ENCODE results near the gene CCDC183.

CCDC183 gene

GRCh38 chr9:136850866-136851775, 55.0 kb downstream of the CCDC183 start:
- DNase-seq = no peak

GRCh38 chr9:136851941-136852663, 56.0 kb downstream of the CCDC183 start, which contains the start of gene MAMDC4:
TSS of gene MAMDC4 (plus strand) at chr9:136852346. CDS start at chr9:136852417, 71 bp downstream.
- DNase-seq = no peak

GRCh38 chr9:136852664-136853595, 56.8 kb downstream of the CCDC183 start:
- DNase-seq = no peak

GRCh38 chr9:136853596-136854112, 57.5 kb downstream of the CCDC183 start:
- DNase-seq = no peak

- no peak for DNase-seq
Observed at GRCh38 chr9:136854113-136854841, 58.1 kb downstream of the CCDC183 start.

- DNase-seq = no peak
Observed at GRCh38 chr9:136854842-136855460, 58.8 kb downstream of the CCDC183 start.

GRCh38 chr9:136855461-136856078, 59.4 kb downstream of the CCDC183 start:
- DNase-seq = no peak

- no peak for DNase-seq
Observed at GRCh38 chr9:136856079-136856476, 59.9 kb downstream of the CCDC183 start.

- no peak for DNase-seq
Observed at GRCh38 chr9:136856541-136857141, 60.5 kb downstream of the CCDC183 start.

- no peak for DNase-seq
Observed at GRCh38 chr9:136857166-136857565, 61.0 kb downstream of the CCDC183 start.
